ENCODE data around the gene NDUFV3. TPM values are rescaled to one million over a fixed set of nuclear protein-coding genes. Genes with fewer than 3 reads are reported as not detected.
"Not testable (repeated sequence)": the region's sequence is repeated elsewhere in the genome, so short reads cannot be mapped to it uniquely, and the experiment has no call there.

The NDUFV3 gene
- total RNA-seq, 2 experiments from 2014 or later, result 27.7 to 28.1 TPM

GRCh38 chr21:42878678-42878992 is 14.5 kb upstream of the NDUFV3 start:
- Mint-ChIP-seq H3K36me3 (ENCODE audit: low read depth) (peaks cover 30% of the 10 kb centered on the region), H3K4me3 (peak overlapping the region; percentile 93), H3K27ac (peak overlapping the region; percentile 97), H3K4me1 (ENCODE audit: low read depth) (peaks cover 24% of the 10 kb centered on the region), H3K9me3 (ENCODE audit: insufficient read depth) (no peaks in the 10 kb centered on the region), H3K27me3 (ENCODE audit: low read depth) (no peaks in the 10 kb centered on the region)
- CTCF ChIA-PET, result no interaction called here
- POLR2A ChIA-PET, result interaction anchor here (1.4 kb wide), 1 partner anchor 14 kb away, joined by 8 read pairs; the partner anchor contains the start of gene NDUFV3
- peak; percentile 15 for ATAC-seq
- DNase-seq, result no peak

- Mint-ChIP-seq H3K4me3 (peak within 1 kb of the TSS; percentile 93), H3K36me3 (ENCODE audit: low read depth) (peaks cover 26% of the 10 kb centered on the region), H3K27me3 (ENCODE audit: low read depth) (no peaks in the 10 kb centered on the region), H3K4me1 (ENCODE audit: low read depth) (peaks cover 24% of the 10 kb centered on the region), H3K9me3 (ENCODE audit: insufficient read depth) (no peaks in the 10 kb centered on the region), H3K27ac (peak within 1 kb of the TSS; percentile 97)
- ChIA-PET CTCF (no interaction called here), POLR2A (interaction anchor here (0.6 to 3.6 kb wide), 5 partner anchors 10 to 149 kb away, joined by 3 to 35 read pairs (median 3); partner anchors contain the start of genes NDUFV3 and PKNOX1)
- ATAC-seq (peak; percentile 93), DNase-seq (peak; percentile 99)
Observed at GRCh38 chr21:42878993-42879787, 13.9 kb upstream of the NDUFV3 start, which contains the start of gene WDR4. WDR4 (minus strand) TSS chr21:42879539; CDS start chr21:42879495, 44 bp downstream.

GRCh38 chr21:42880352-42880751 is 12.8 kb upstream of the NDUFV3 start:
- Mint-ChIP-seq H3K4me1 (ENCODE audit: low read depth) (peaks cover 22% of the 10 kb centered on the region), H3K36me3 (ENCODE audit: low read depth) (peaks cover 18% of the 10 kb centered on the region), H3K9me3 (ENCODE audit: insufficient read depth) (no peaks in the 10 kb centered on the region), H3K27me3 (ENCODE audit: low read depth) (no peaks in the 10 kb centered on the region), H3K27ac (peak overlapping the region; percentile 97), H3K4me3 (peak overlapping the region; percentile 93)
- ChIA-PET POLR2A (interaction anchor here (0.6 to 3.6 kb wide), 3 partner anchors 8 to 353 kb away, joined by 3 to 35 read pairs (median 4); partner anchors contain the start of gene NDUFV3), CTCF (interaction anchor here (1.6 to 2.6 kb wide), 2 partner anchors 10 to 12 kb away, joined by 5 to 8 read pairs; partner anchors contain the start of gene NDUFV3)
- ATAC-seq (no peak), DNase-seq (no peak)

- H3K4me3 Mint-ChIP-seq, result no peak overlapping the region
- H3K27me3 Mint-ChIP-seq (ENCODE audit: low read depth), result no peaks in the 10 kb centered on the region
- H3K9me3 Mint-ChIP-seq (ENCODE audit: insufficient read depth), result no peaks in the 10 kb centered on the region
- peaks cover 4% of the 10 kb centered on the region for H3K36me3 Mint-ChIP-seq (ENCODE audit: low read depth)
- DNase-seq, result no peak
- peaks cover 16% of the 10 kb centered on the region for H3K4me1 Mint-ChIP-seq (ENCODE audit: low read depth)
- CTCF ChIA-PET, result no interaction called here
- ATAC-seq, result no peak
- no peak overlapping the region for H3K27ac Mint-ChIP-seq
- POLR2A ChIA-PET, result interaction anchor here (0.6 to 1.8 kb wide), 2 partner anchors 9 to 17 kb away, joined by 4 to 6 read pairs; partner anchors contain the start of gene NDUFV3
Observed at GRCh38 chr21:42883921-42884320, 9.2 kb upstream of the NDUFV3 start.

- ChIA-PET CTCF (no interaction called here), POLR2A (no interaction called here)
- DNase-seq, result no peak
- no peak overlapping the region for H3K4me3 Mint-ChIP-seq
- H3K4me1 Mint-ChIP-seq (ENCODE audit: low read depth), result peaks cover 5% of the 10 kb centered on the region
- no peaks in the 10 kb centered on the region for H3K36me3 Mint-ChIP-seq (ENCODE audit: low read depth)
- H3K27ac Mint-ChIP-seq, result no peak overlapping the region
- no peak for ATAC-seq
- no peaks in the 10 kb centered on the region for H3K27me3 Mint-ChIP-seq (ENCODE audit: low read depth)
- H3K9me3 Mint-ChIP-seq (ENCODE audit: insufficient read depth), result no peaks in the 10 kb centered on the region
Observed at GRCh38 chr21:42887326-42887725, 5.8 kb upstream of the NDUFV3 start.

GRCh38 chr21:42892582-42892930 is 553 bp upstream of the NDUFV3 start:
- ATAC-seq (no peak), DNase-seq (no peak)
- H3K4me3 Mint-ChIP-seq, result peak overlapping the region; percentile 83
- H3K4me1 Mint-ChIP-seq (ENCODE audit: low read depth), result peaks cover 11% of the 10 kb centered on the region
- H3K9me3 Mint-ChIP-seq (ENCODE audit: insufficient read depth), result no peaks in the 10 kb centered on the region
- H3K36me3 Mint-ChIP-seq (ENCODE audit: low read depth), result peaks cover 8% of the 10 kb centered on the region
- ChIA-PET POLR2A (interaction anchor here (0.6 to 3.9 kb wide), 11 partner anchors 8 to 768 kb away, joined by 3 to 35 read pairs (median 4); partner anchors contain the start of genes PDE9A and WDR4), CTCF (interaction anchor here (1.0 to 2.1 kb wide), 4 partner anchors 12 to 364 kb away, joined by 3 to 8 read pairs (median 6); partner anchors contain the start of gene PDE9A)
- no peaks in the 10 kb centered on the region for H3K27me3 Mint-ChIP-seq (ENCODE audit: low read depth)
- H3K27ac Mint-ChIP-seq, result peak overlapping the region; percentile 94

- ChIA-PET POLR2A (no interaction called here), CTCF (no interaction called here)
- Mint-ChIP-seq H3K4me3 (no peak overlapping the region), H3K36me3 (ENCODE audit: low read depth) (peaks cover 39% of the 10 kb centered on the region), H3K4me1 (ENCODE audit: low read depth) (peaks cover 3% of the 10 kb centered on the region), H3K27ac (no peak overlapping the region), H3K27me3 (ENCODE audit: low read depth) (no peaks in the 10 kb centered on the region), H3K9me3 (ENCODE audit: insufficient read depth) (no peaks in the 10 kb centered on the region)
- ATAC-seq (no peak), DNase-seq (no peak)
Observed at GRCh38 chr21:42900446-42900845, 7.3 kb downstream of the NDUFV3 start.

- CTCF ChIA-PET, result no interaction called here
- DNase-seq (no peak), ATAC-seq (no peak)
- Mint-ChIP-seq H3K4me1 (ENCODE audit: low read depth) (peaks cover 1% of the 10 kb centered on the region), H3K27ac (no peak overlapping the region), H3K27me3 (ENCODE audit: low read depth) (no peaks in the 10 kb centered on the region), H3K36me3 (ENCODE audit: low read depth) (peaks cover 40% of the 10 kb centered on the region), H3K4me3 (no peak overlapping the region), H3K9me3 (ENCODE audit: insufficient read depth) (no peaks in the 10 kb centered on the region)
- POLR2A ChIA-PET, result no interaction called here
Observed at GRCh38 chr21:42903817-42904216, 10.7 kb downstream of the NDUFV3 start.

- DNase-seq (no peak), ATAC-seq (no peak)
- no peaks in the 10 kb centered on the region for H3K4me1 Mint-ChIP-seq (ENCODE audit: low read depth)
- CTCF ChIA-PET, result no interaction called here
- peaks cover 41% of the 10 kb centered on the region for H3K36me3 Mint-ChIP-seq (ENCODE audit: low read depth)
- H3K4me3 Mint-ChIP-seq, result no peak overlapping the region
- no peaks in the 10 kb centered on the region for H3K27me3 Mint-ChIP-seq (ENCODE audit: low read depth)
- H3K9me3 Mint-ChIP-seq (ENCODE audit: insufficient read depth), result no peaks in the 10 kb centered on the region
- POLR2A ChIA-PET, result no interaction called here
- no peak overlapping the region for H3K27ac Mint-ChIP-seq
Observed at GRCh38 chr21:42905195-42905594, 12.1 kb downstream of the NDUFV3 start.

GRCh38 chr21:42906233-42906632 is 13.1 kb downstream of the NDUFV3 start:
- H3K4me1 Mint-ChIP-seq (ENCODE audit: low read depth), result no peaks in the 10 kb centered on the region
- POLR2A ChIA-PET, result no interaction called here
- DNase-seq (no peak), ATAC-seq (no peak)
- H3K36me3 Mint-ChIP-seq (ENCODE audit: low read depth), result peaks cover 36% of the 10 kb centered on the region
- H3K27ac Mint-ChIP-seq, result no peak overlapping the region
- no peak overlapping the region for H3K4me3 Mint-ChIP-seq
- H3K9me3 Mint-ChIP-seq (ENCODE audit: insufficient read depth), result no peaks in the 10 kb centered on the region
- no peaks in the 10 kb centered on the region for H3K27me3 Mint-ChIP-seq (ENCODE audit: low read depth)
- CTCF ChIA-PET, result no interaction called here

- H3K4me1 Mint-ChIP-seq (ENCODE audit: low read depth); CTCF ChIA-PET; DNase-seq; ATAC-seq; H3K4me3 Mint-ChIP-seq; H3K9me3 Mint-ChIP-seq (ENCODE audit: insufficient read depth); H3K27ac Mint-ChIP-seq; H3K27me3 Mint-ChIP-seq (ENCODE audit: low read depth): not testable (repeated sequence)
- POLR2A ChIA-PET, result interaction anchor here (0.8 kb wide), 1 partner anchor 15 kb away, joined by 3 read pairs; no protein-coding TSS in a partner anchor
- peaks cover 33% of the 10 kb centered on the region for H3K36me3 Mint-ChIP-seq (ENCODE audit: low read depth)
Observed at GRCh38 chr21:42908484-42908883, 15.4 kb downstream of the NDUFV3 start.

GRCh38 chr21:42911920-42912319 is 18.8 kb downstream of the NDUFV3 start:
- H3K4me3 Mint-ChIP-seq; H3K4me1 Mint-ChIP-seq (ENCODE audit: low read depth); POLR2A ChIA-PET; ATAC-seq; H3K27ac Mint-ChIP-seq; DNase-seq; CTCF ChIA-PET; H3K9me3 Mint-ChIP-seq (ENCODE audit: insufficient read depth); H3K27me3 Mint-ChIP-seq (ENCODE audit: low read depth): not testable (repeated sequence)
- peaks cover 15% of the 10 kb centered on the region for H3K36me3 Mint-ChIP-seq (ENCODE audit: low read depth)

Data from activated CD8-positive, alpha-beta T cell treated with anti-CD3 and anti-CD28 coated beads, Interleukin-2, amount 10 ng/mL, durations not matched to agents 7 days and 5 days (primary cell).